ENCODE measurements around the gene MCM5.

Gene MCM5

DNA sequence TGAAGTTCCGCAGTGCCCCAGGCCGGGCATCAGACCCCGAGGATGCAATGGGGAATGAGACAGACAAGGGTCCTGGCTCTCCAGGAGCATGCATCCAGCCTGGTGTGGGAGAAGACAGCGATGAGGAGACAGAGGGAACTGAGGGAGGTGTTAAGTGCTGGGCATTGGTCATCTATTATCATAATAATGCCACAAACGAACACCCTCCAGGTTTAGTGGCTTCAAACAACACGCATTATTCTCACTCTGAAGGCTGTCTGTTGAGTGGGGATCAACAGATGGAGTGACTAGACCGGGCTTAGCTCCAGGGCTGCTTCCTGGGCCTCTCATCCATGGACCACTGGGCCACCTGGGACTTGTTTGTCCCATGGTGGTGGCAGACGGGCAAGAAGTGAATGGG lies 48.6 kb downstream of the MCM5 start:
- no peak for DNase-seq (ENCODE audit: low spot score)
- TF ChIP-seq, protein P1, sequence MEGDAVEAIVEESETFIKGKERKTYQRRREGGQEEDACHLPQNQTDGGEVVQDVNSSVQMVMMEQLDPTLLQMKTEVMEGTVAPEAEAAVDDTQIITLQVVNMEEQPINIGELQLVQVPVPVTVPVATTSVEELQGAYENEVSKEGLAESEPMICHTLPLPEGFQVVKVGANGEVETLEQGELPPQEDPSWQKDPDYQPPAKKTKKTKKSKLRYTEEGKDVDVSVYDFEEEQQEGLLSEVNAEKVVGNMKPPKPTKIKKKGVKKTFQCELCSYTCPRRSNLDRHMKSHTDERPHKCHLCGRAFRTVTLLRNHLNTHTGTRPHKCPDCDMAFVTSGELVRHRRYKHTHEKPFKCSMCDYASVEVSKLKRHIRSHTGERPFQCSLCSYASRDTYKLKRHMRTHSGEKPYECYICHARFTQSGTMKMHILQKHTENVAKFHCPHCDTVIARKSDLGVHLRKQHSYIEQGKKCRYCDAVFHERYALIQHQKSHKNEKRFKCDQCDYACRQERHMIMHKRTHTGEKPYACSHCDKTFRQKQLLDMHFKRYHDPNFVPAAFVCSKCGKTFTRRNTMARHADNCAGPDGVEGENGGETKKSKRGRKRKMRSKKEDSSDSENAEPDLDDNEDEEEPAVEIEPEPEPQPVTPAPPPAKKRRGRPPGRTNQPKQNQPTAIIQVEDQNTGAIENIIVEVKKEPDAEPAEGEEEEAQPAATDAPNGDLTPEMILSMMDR (IDR thresholded peaks at IDR 0.05; ENCODE audit: extremely low read depth, missing control alignments): no peak

DNA sequence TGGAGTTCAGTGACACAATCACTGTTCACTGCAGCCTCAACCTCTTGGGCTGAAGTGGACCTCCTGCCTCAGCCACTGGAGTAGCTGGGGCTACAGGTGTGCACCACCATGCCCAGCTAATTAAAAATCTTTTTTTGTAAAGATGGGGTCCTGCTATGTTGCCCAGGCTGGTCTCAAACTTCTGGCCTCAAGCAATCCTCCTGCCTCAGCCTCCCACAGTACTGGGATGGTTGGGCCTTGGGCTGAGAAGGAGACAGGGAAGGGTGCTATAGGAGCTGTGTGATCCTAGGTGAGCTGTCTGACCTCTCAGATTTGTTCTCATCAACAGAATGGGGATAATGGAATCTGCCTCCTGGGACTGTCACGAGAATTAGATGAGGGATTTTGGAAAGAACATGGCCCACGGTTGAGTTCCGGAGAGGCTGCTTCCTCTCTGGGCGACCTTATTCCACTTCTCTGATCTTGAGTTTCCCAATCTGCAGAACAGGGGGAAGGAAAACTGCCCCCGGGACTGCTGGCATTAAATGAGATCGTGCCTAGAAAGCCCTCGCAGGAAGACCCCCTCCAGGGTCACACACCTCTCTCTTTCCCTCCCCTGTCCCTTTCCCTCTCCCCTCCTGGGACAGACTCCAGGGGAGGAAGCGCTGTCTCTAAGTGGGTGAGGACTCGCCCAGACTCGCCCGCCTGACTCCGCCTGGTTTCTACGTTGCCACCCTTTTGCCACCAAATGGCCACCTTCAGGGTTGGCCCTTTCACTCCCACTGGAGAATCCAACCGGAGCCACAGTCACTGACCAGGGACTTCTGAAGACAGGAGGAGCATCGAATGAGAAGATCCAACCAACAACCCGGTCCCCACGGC lies 50.1 kb downstream of the MCM5 start:
- TF ChIP-seq, protein P1 (IDR thresholded peaks at IDR 0.05; ENCODE audit: extremely low read depth, missing control alignments): no peak
- DNase-seq (ENCODE audit: low spot score): no peak

DNA sequence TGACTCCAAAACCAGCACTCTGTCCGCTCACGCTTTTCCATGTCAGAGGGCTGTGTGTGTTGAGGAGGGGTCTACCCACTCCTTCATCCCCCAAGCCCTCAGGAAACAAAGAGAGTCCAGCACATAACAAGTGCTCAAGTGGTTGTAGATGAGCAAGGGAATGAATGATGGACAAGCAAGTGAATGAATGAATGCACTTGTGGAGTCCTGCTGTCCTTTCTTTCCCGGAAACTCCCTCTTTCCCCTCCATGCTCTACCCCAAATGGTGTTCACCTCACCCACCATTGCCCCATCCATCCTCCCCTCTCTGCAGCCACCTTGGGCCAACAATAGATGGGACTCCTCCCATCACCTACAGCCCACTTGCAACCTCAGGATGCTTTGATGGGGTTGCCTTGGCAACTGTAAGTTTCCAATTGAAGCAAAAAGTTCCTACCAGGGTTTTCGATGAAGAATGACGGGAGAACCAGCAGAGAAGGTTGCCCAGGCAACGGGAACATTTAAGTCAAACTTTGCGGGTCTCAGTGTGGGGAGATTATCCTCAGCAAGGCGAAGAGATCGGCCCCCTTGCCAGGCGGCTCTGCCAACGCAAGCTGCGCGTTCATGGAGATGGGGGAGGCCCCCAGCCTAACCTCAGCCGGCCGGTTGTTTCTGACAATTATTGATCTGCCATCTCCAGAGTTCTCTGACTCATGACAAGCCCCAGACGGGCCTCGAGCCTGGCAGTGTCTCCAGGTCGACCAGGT lies 51.1 kb downstream of the MCM5 start:
- DNase-seq (ENCODE audit: low spot score): no peak
- TF ChIP-seq, protein P1 (IDR thresholded peaks at IDR 0.05; ENCODE audit: extremely low read depth, missing control alignments): no peak

DNA sequence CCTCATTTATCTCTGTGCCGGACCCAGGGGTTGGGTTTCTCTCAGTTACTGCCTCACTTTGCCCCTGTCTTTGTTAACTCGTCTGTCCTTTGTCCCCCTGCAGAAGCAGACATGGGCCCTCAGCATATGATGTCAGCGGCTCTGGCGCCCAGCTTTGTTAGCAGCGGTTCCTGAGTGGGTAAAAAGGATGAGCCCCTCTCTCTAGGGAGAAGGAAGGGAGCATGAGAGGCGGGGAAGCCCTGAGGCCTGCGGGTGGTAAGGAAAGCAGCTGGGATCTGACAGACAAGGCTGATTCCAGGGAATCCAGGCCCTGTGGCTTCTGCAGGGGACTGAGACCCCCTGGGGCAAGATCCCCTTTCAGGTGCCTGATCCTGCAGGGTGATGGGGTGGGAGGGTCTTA lies 51.7 kb downstream of the MCM5 start:
- TF ChIP-seq, protein P1 (IDR thresholded peaks at IDR 0.05; ENCODE audit: extremely low read depth, missing control alignments): no peak
- no peak for DNase-seq (ENCODE audit: low spot score)

DNA sequence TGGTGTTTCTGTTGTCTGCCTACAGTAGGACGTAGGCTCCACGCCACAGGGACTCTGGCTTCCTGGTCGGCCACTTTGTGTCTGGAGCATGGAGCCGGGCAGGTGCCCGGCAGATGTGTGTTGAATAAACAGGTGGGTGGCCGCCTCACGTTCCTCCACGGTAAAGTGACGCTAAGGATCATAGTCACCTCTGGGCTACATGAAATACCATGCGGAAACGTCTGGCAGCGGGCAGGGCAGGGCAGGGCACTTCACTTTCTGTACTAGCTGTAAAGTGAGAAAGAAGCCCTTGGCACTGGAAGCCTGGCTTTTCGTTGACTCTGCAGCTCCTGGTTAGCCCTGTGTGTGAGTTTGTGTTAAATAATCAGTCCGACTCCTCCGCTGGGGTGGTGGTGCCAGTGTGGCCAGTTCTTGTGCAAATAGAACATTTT lies 52.4 kb downstream of the MCM5 start:
- TF ChIP-seq, protein P1 (IDR thresholded peaks at IDR 0.05; ENCODE audit: extremely low read depth, missing control alignments): no peak
- no peak for DNase-seq (ENCODE audit: low spot score)

DNA sequence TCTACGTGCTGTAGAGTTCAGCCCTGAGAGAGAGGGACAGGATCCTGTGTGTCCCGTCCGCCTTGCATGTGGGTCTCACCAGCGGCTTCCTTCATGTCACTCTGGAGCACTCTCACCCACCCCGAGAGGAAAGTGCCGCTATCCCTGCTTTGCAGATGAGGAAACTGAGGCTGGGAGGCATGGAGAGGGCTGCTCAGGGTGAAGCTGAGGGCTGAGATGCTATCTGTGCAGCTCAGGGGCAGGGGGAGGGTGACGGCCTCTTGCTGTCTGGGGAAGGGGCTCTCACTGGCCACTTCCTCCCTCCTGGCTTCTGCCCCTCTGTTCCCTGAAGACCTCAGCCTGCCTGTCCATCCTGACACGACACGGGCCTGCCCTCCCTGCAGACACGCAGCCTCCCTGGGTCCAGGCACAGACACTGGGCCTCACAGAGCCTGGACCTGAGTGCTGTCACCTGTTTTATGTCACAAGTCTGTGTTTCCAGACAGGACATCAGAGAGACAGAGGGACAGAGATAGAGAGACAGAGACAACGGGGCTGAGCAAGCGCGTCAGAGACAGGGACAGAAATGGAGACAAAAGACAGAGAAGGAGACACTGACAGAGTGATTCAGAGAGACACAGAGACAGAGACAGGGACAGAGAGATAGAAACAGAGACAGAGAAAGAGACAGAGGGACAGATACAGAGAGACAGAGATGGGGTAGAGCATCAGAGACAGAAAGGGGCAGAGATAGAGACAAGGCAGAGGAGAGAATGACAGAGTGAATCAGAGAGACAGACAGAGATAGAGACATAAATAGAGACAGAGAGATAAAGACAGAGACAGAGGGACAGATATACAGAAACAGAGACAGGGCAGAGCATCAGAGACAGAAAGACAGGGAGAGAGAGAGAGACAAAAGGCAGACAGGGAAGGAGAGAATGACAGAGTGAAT lies 53.1 kb downstream of the MCM5 start:
- TF ChIP-seq, protein P1 (IDR thresholded peaks at IDR 0.05; ENCODE audit: extremely low read depth, missing control alignments): no peak
- DNase-seq (ENCODE audit: low spot score): no peak

All from GM20000 (cell line).